Spleen (tissue), 11 donors: ENCODE data around the gene MYL4. TPM values are rescaled to one million over a fixed set of nuclear protein-coding genes. Genes with fewer than 3 reads are reported as not detected.
A peak's percentile ranks its signal among the peaks of the same experiment; 100 is the strongest.

Source experiments
- DNase-seq: peaks from one replicate; pipeline ENCODE4 v3.0.0-alpha.2; 2020
- H3K27ac ChIP-seq, 8 donors: fragments of 200-600 bp; sonication (generic) in 7 of 8; 1 replicate in 4 of 8; 2 replicates in 4 of 8; pipeline versions ENCODE4 v1.5.0 to v1.8.0; 2016 to 2021; ENCODE audit warnings: inconsistent platforms in 4 of 8, mild to moderate bottlenecking in 4 of 8, moderate library complexity in 1 of 8
- H3K27me3 ChIP-seq, 7 donors: fragments of 200-600 bp; sonication (generic) in 6 of 7; replicated peaks in 1 of 7; 1 replicate in 4 of 7; 2 replicates in 3 of 7; pipeline versions ENCODE4 v1.5.0 to v1.8.0; 2016 to 2021; ENCODE audit warnings: inconsistent platforms in 3 of 7, mild to moderate bottlenecking in 1 of 7
- H3K36me3 ChIP-seq, 6 donors: fragments of 200-600 bp; sonication (generic) in 5 of 6; 1 replicate in 4 of 6; 2 replicates in 2 of 6; pipeline versions ENCODE4 v1.5.0 to v1.8.0; 2016 to 2021; ENCODE audit warnings: inconsistent platforms in 2 of 6
- H3K4me1 ChIP-seq, 6 donors: fragments of 200-600 bp; sonication (generic) in 5 of 6; 1 replicate in 3 of 6; 2 replicates in 3 of 6; pipeline versions ENCODE4 v1.5.0 to v1.8.0; 2016 to 2021; ENCODE audit warnings: inconsistent platforms in 3 of 6
- H3K4me3 ChIP-seq, 8 donors: fragments of 200-600 bp; sonication (generic) in 7 of 8; 1 replicate in 4 of 8; 2 replicates in 4 of 8; pipeline versions ENCODE4 v1.5.0 to v1.8.0; 2016 to 2021; ENCODE audit warnings: inconsistent platforms in 4 of 8, mild to moderate bottlenecking in 4 of 8, moderate library complexity in 2 of 8
- H3K9me3 ChIP-seq, 8 donors: fragments of 200-600 bp; sonication (generic) in 7 of 8; 1 replicate in 4 of 8; 2 replicates in 4 of 8; pipeline versions ENCODE4 v1.5.0 to v1.8.0; 2016 to 2021; ENCODE audit warnings: inconsistent platforms in 4 of 8
- CTCF ChIP-seq, 11 experiments: fragments of 200-600 bp in 7 of 11; fragments of 450-650 bp in 4 of 11; sonication (generic) in 4 of 11; IDR thresholded peaks in 8 of 11; conservative IDR thresholded peaks in 3 of 11; 1 replicate in 7 of 11; 2 replicates in 4 of 11; pipeline versions ENCODE4 v1.4.0 to v1.8.0; 2016 to 2021; ENCODE audit warnings: antibody characterized with exemption in 11 of 11, inconsistent platforms in 4 of 11, mild to moderate bottlenecking in 1 of 11
- POLR2A ChIP-seq, 3 donors: fragments of 450-650 bp; IDR thresholded peaks; one replicate each; pipeline ENCODE4 v1.5.1; 2017; ENCODE audit warnings: antibody characterized with exemption in 3 of 3, mild to moderate bottlenecking in 1 of 3
- POLR2AphosphoS5 ChIP-seq, 3 donors: sonication (generic); formaldehyde crosslinking; IDR thresholded peaks; one replicate each; pipeline ENCODE4 v1.5.1; 2017; ENCODE audit warnings: antibody characterized with exemption in 3 of 3
- WGBS, 5 donors: extraction: QIAGEN DNeasy Blood & Tissue Kit in 3 of 5; methylation state at CpG; one replicate each; pipeline versions ENCODE4 v1.1.5 to v1.1.7; 2013 to 2018; 5-methylcytosine and 5-hydroxymethylcytosine counted together
- intact Hi-C: fragments of 100-400 bp; cut with DNase I; formaldehyde crosslinking; loops from one replicate; pipeline ENCODE4 v1.15.0; 2023; ENCODE audit warnings: low total_unique reads
- polyA plus RNA-seq, 3 donors: library from polyadenylated mRNA; stranded (reverse); fragments of 200-250 nt; gene quantifications; one replicate each; pipeline ENCODE4 v1.2.1, GENCODE V29; 2013
- total RNA-seq, 7 donors: library from RNA; depleted of rRNA in 3 of 7; stranded (reverse); fragments of >200 nt in 3 of 7; fragmentation: NEBNext Ultra II Directional in 4 of 7; extraction: Animal tissue kit (Norgen Biotek cat#: 25700) in 4 of 7; gene quantifications; one replicate each; pipeline versions ENCODE4 v1.1.0 to v1.2.1, GENCODE V29; 2016 to 2021
- donor health status: healthy with polysubstance abuse.
- donor health status: DM: no; HTN: no; CAD: no; lungs with moderate emphysema.
- donor health status: DM: no; HTN: no; CAD: no.
- donor health status: Bipolar disorder and iron deficiency.
- donor health status: healthy.
- donor health status: DM: no; HTN: no; CAD: no.
- donor health status: DM: yes; HTN: yes; CAD: no.

Gene MYL4
- total and polyA plus RNA-seq, 10 donors, result 0.39 to 8.3 (median 2.6) TPM

GRCh38 chr17:47224966-47225365 is 15.8 kb downstream of the MYL4 start:
- no peak overlapping the region for H3K4me3 ChIP-seq
- no peaks in the 10 kb centered on the region for H3K27me3 ChIP-seq
- TF ChIP-seq POLR2A (IDR thresholded peaks at IDR 0.05), result no peak
- TF ChIP-seq CTCF (IDR thresholded peaks at IDR 0.05 in 8 of 11, conservative IDR thresholded peaks at IDR 0.05 in 3 of 11), result no peak
- TF ChIP-seq POLR2AphosphoS5 (IDR thresholded peaks at IDR 0.05), result no peak
- no peak for DNase-seq
- peaks cover 0 to 8% (median 6%) of the 10 kb centered on the region in 8 donors for H3K9me3 ChIP-seq
- 45 to 86% (median 62%) methylated on average over 1 of the region's 1 CpG for WGBS, 5 donors
- intact Hi-C loops, result loop anchor here (10.0 kb wide), 1 partner anchor 390 kb away; no protein-coding TSS in a partner anchor
- no peaks in the 10 kb centered on the region for H3K36me3 ChIP-seq
- H3K27ac ChIP-seq, result peak overlapping the region; percentile 46 to 83 (median 80)
- H3K4me1 ChIP-seq, result peaks cover 7 to 69% (median 43%) of the 10 kb centered on the region in 6 donors

DNA sequence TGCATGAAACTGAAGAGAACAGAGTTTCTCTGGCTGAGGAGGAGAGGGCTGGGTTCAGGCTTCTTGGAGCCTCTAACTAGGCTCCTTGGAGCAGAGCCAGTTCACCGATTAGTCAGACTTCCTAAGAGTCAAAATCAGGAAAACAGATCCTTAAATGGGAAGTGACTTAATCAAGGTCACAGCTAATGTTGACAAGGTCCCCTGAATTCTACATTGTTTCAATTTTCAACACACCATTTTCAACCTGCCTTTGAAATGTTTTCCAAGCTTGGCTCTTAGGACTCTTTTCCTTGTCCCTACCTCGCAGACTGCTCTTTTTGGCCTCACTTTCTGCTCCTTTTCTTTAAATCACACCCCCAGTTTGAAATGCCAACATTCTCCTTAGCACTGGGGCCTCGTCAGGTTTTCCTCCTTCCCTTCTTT is 16.3 kb downstream of the MYL4 start:
- 38 to 57% (median 39%) methylated on average over 3 of the region's 3 CpGs for WGBS, 5 donors
- no peak for DNase-seq
- H3K4me1 ChIP-seq, result peaks cover 11 to 69% (median 43%) of the 10 kb centered on the region in 6 donors
- no peaks in the 10 kb centered on the region for H3K36me3 ChIP-seq
- H3K4me3 ChIP-seq, result no peak overlapping the region
- intact Hi-C loops, result loop anchor here (10.0 kb wide), 1 partner anchor 389 kb away; no protein-coding TSS in a partner anchor
- peak overlapping the region; percentile 46 to 83 (median 80) for H3K27ac ChIP-seq
- H3K27me3 ChIP-seq, result no peaks in the 10 kb centered on the region
- H3K9me3 ChIP-seq, result peaks cover 0 to 8% (median 6%) of the 10 kb centered on the region in 8 donors
- peak in 1 of 3 donors; percentile 61 for TF ChIP-seq POLR2AphosphoS5 (IDR thresholded peaks at IDR 0.05)
- no peak for TF ChIP-seq CTCF (IDR thresholded peaks at IDR 0.05 in 8 of 11, conservative IDR thresholded peaks at IDR 0.05 in 3 of 11)
- no peak for TF ChIP-seq POLR2A (IDR thresholded peaks at IDR 0.05)

GRCh38 chr17:47225911-47226688 is 17.0 kb downstream of the MYL4 start:
- TF ChIP-seq POLR2AphosphoS5 (IDR thresholded peaks at IDR 0.05), result no peak
- no peak for TF ChIP-seq CTCF (IDR thresholded peaks at IDR 0.05 in 8 of 11, conservative IDR thresholded peaks at IDR 0.05 in 3 of 11)
- Histone ChIP-seq H3K27me3 (no peaks in the 10 kb centered on the region), H3K27ac (peak overlapping the region; percentile 46 to 83 (median 80)), H3K9me3 (peaks cover 0 to 8% (median 6%) of the 10 kb centered on the region in 8 donors), H3K4me3 (no peak overlapping the region), H3K4me1 (peaks cover 17 to 69% (median 44%) of the 10 kb centered on the region in 6 donors), H3K36me3 (no peaks in the 10 kb centered on the region)
- no peak for DNase-seq
- WGBS, 5 donors, result 90 to 100% (median 93%) methylated on average over 2 of the region's 2 CpGs
- intact Hi-C loops, result loop anchor here (10.0 kb wide), 1 partner anchor 389 kb away; no protein-coding TSS in a partner anchor

- no peak for DNase-seq
- peaks cover 19 to 57% (median 41%) of the 10 kb centered on the region in 6 donors for H3K4me1 ChIP-seq
- intact Hi-C loops, result loop anchor here (10.0 kb wide), 1 partner anchor 387 kb away; no protein-coding TSS in a partner anchor
- peaks cover 0 to 8% (median 6%) of the 10 kb centered on the region in 8 donors for H3K9me3 ChIP-seq
- H3K4me3 ChIP-seq, result no peak overlapping the region
- no peaks in the 10 kb centered on the region for H3K36me3 ChIP-seq
- no peaks in the 10 kb centered on the region for H3K27me3 ChIP-seq
- 81 to 95% (median 88%) methylated on average over 2 of the region's 2 CpGs for WGBS, 5 donors
- H3K27ac ChIP-seq, result no peak overlapping the region
- no peak for TF ChIP-seq POLR2A (IDR thresholded peaks at IDR 0.05)
- TF ChIP-seq CTCF (IDR thresholded peaks at IDR 0.05 in 8 of 11, conservative IDR thresholded peaks at IDR 0.05 in 3 of 11), result no peak
- TF ChIP-seq POLR2AphosphoS5 (IDR thresholded peaks at IDR 0.05), result no peak
These were observed 18.7 kb downstream of the MYL4 start for GRCh38 chr17:47227862-47228261.
